ENCODE results near the gene ALKBH5.

ALKBH5 gene

DNA sequence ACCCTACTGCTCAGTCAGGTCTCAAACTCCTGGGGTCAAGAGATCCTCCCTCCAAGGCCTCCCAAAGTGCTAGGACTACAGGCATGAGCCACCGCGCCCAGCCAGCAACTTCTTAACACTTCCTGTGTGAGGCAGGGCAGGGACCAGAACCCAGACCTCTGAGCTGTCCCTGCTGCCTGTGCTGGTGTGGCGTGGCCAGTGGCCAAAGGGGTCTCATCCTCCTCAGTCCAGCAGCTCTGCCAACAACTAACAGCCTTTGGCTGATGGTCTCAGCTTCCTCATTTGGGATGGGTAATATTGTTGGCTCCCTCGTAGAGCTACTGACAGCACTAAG is 40.4 kb downstream of the ALKBH5 start:
- DNase-seq (ENCODE audit: low spot score) = no peak

DNA sequence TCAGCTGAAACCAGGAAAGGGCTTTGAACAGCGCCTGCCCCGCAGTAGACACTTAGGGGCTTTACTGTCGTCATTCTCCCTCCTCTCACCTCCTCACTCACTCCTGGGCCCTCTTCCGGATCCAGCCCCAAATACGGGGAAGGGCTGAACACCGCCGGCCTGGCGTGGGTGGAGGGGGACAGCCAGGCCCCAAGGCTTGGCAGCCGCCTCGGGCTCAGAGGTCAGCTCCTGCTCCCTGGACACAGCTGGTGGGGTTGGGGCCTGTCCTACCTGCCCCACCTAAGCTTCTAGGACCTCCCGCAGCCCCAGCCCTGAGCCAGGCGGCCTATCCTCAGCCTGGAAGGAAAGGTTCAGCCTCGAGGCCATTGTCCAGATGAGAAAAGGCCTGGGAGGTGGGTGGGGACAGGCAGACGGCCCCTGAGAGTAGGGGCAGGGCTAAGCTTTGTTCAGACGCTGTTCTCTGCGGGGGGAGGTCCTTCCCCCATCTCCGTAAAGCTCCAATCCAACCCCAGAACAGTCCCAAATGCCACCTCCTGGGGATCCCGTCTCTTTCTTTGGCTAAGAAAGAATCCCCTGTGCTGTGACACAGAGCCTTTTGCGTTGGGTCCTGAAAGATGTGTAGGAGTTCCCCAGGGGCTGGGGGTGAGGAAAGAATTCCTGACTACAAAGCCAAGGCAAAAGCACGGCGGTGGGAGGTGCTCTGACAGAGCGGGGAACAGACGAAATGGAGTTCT is 40.9 kb downstream of the ALKBH5 start:
- DNase-seq (ENCODE audit: low spot score) = no peak

DNA sequence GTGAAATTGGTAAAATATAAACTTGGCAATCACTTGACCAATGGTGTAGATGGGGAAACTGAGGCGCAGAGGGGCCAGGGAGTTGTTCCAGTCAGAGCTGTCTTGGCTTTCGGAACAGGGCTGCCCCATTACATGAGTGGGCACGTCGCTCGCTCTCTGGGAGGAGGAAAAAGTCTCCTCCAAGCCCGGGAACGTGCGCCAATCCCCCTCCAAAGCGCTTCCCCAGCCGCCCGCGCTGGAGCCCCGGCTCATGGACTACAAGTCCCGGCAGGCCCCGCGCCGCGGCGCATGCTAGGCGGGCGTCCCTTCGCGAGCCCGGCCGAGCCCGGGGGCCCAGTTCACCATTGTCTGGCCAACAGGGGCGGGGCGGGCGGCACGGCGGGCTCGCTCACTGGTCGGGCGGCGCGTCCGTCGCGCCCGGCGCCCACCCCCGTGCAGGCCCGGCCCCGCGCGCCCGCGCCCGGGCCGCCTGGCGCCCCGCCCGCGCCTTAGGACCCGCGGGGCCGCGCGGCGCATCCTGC is 41.6 kb downstream of the ALKBH5 start, which contains the start of gene LLGL1:
TSS of gene LLGL1 (plus strand) at position 515 of the 521 bp plus-strand sequence. CDS start 48 bp downstream, outside the sequence.
- peak; percentile 95 for DNase-seq (ENCODE audit: low spot score)

- DNase-seq (ENCODE audit: low spot score) = no peak
Observed at GRCh38 chr17:18225642-18226283, 42.1 kb downstream of the ALKBH5 start.

DNA sequence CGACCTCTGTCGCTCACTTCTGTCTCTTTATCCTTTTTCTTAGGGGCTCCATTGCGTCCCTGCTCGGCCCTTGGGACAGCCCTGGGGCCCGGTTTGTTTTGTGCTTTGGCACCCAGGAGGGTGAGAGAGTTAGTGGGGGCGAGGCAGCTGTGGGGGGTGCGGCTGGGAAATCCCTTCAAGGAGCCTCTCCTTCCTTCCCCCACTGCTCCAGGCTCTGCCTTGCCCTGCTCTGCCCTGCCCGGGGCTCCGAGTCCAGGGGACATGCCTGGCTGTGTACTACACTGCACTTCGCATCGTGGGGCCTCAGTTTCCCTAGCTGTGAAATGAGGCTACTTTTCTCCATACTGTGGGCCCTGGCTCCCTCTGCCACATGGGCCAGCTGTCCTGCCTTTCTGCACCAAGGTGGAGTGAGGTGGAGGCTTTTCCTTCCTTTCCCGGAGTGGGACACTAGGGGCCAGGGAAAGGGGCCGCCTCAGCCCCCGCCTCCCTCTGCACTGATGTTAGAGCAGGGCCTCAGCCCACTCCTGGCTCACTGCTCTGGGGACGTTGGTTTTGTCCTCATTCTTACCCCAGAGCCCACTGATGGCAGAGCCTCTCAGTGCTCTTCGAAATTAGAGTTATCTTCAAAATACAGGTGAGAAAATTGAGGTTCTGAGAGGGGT is 42.8 kb downstream of the ALKBH5 start:
- no peak for DNase-seq (ENCODE audit: low spot score)

DNA sequence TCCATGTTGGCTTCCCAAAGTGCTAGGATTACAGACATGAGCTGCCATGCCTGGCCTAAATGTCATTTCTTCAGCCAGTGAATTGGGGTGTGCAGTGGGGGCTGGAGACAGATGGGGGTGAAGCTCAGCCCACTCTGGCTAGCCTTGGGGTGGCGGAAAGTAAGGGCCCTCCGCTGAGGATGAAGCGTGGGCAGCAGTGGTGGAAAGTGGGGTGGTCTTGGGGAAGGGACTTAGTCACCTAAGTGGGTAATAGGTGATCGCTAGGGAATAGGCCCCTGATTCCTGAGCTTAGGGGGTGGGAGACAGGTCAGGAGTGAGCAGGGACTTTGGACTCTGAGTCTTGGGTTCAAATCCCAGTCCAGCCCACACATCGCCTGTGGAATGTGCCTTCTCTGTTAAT is 44.0 kb downstream of the ALKBH5 start:
- no peak for DNase-seq (ENCODE audit: low spot score)

DNA sequence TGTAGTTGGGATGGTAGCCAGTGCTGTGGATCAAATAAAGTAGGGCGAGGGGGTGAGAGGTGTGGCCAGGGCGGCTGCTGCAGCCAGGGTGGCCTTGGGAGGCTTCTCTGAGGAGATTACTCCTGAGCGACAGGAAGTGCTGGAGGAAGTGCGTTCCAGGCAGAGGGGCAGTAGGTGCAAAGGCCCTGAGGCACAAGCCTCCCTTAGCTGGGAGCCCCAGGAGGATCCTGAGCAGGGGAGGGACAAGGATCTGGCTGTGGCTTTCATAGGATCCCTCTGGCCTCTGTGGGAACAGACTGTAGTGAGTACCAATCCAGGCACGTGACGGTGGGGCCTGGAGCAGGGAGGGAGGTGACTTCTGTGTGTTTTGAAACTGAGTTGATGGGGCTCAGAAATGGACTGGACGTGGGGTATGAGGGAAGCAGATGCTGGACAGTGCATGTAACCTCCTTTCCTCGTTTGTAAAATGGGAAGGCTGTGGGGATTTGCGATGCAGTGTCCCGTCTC is 44.6 kb downstream of the ALKBH5 start:
- no peak for DNase-seq (ENCODE audit: low spot score)

DNA sequence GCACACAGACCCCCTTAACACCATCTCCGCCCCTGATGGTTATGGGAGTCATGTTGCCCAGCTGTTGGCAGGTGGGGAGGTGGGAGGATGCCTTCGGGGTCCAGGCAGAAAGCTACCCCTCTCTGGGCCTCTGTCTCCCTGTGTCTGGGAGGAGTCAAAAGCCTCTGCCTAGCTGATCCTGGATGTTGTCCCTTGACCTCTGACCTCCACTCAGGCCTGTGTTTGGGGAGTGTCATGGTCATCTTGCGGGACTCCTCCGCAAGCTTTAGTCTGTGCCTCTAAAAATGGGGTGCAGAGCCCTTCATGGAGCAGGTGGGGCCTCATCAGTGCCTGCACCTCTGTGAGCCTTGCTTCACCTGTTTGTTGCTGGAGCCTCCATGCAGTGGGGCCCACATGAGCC is 45.6 kb downstream of the ALKBH5 start:
- DNase-seq (ENCODE audit: low spot score) = no peak

DNA sequence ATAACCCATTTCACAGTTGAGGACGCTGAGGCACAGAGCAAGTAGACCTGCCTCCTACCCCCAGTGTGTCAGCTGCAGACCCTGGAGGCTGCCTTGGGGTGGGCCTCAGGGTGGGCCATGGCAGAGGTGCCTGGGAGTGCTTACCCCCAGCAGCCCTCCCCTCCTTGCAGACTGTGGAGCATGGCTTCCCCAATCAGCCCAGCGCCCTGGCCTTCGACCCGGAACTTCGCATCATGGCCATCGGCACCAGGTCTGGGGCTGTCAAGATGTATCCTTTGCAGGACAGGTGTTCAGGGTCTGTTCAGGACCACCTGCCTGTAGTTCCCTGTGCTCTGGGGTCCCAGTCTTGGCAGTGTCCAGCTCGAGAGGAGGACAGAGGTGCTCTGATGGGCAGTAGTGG is 46.1 kb downstream of the ALKBH5 start:
- no peak for DNase-seq (ENCODE audit: low spot score)

DNA sequence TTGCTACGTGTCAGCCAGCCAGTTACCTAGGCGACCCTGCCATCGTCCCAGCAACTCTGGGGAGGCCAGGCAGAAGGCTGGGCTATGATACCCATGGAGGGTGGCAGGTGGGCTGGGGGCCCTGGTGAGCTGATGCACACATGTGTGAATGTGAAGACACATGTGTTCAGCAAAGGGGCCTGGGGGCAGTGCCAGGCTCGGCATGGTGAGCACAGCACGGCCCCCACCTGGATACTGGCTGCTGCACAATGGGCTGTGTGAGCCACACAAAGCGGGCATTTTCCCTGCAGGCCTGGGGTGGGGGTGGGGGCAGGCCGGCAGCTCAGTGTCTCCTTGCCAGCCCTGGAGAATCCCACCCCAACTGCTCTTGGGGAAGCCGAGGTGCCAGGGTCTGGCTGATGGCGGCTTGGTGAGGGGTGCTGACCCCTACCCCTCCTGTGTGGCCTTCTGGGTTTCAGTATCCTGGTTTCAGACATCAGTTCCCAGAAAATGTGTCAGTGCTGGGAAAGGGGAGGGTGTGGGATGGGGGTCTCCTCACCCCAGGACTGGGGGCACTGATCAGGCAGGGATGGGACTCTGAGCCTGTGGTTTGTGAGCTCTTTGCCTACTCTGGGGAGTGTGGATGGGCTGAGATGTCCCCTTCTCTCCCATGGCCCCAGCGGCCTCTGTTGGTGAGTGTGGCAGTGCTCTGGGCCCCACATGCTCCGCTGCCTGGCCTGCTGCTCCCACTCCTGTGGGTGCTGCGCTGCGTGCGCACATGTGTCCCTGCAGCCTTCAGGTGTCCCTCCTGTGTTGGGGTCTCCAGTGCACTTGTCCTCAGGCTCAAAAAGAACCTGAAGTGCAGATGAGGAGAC is 46.9 kb downstream of the ALKBH5 start:
- DNase-seq (ENCODE audit: low spot score) = no peak

GRCh38 chr17:18231164-18231563 is 47.5 kb downstream of the ALKBH5 start:
- no peak for DNase-seq (ENCODE audit: low spot score)

DNA sequence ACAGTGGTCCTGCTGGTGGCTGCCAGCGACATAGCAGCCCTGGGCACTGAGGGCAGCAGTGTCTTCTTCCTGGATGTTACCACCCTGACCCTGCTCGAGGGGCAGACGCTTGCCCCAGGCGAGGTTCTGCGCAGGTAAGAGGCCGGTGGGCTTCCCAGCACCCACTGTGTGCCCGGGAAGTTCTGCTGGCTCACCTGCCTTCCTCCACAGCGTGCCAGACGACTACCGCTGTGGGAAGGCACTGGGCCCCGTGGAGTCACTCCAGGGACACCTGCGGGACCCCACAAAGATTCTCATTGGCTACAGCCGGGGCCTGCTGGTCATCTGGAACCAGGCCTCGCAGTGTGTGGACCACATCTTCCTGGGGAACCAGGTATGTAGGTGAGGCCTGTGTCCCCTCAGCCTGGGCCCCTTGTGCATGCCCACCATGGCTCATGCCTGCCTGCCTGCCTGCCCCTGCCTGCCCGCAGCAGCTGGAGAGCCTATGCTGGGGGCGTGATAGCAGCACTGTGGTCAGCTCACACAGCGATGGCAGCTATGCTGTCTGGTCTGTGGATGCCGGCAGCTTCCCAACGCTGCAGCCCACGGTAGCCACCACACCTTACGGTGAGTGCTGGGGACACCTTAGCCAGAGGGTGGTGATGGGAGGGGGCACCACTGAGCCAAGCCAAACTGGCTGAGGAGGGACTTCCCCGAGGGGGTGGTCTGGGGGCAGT is 50.3 kb downstream of the ALKBH5 start:
- no peak for DNase-seq (ENCODE audit: low spot score)

DNA sequence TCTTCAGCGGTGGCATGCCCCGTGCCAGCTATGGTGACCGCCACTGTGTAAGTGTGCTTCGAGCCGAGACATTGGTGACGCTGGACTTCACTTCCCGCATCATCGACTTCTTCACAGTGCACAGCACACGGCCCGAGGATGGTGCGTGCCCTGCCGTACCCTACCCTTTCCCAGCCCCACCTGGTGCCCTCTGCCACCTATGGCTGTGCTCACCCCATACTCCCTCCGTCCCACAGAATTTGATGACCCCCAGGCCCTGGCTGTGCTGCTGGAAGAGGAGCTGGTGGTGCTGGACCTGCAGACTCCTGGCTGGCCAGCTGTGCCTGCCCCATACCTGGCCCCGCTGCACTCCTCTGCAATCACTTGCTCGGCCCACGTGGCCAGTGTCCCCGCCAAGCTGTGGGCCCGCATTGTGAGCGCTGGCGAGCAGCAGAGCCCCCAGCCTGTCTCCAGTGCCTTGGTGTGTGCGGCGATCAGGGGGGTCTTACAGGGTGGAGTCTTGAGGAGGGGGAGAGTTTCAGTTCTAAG is 51.3 kb downstream of the ALKBH5 start:
- no peak for DNase-seq (ENCODE audit: low spot score)

DNA sequence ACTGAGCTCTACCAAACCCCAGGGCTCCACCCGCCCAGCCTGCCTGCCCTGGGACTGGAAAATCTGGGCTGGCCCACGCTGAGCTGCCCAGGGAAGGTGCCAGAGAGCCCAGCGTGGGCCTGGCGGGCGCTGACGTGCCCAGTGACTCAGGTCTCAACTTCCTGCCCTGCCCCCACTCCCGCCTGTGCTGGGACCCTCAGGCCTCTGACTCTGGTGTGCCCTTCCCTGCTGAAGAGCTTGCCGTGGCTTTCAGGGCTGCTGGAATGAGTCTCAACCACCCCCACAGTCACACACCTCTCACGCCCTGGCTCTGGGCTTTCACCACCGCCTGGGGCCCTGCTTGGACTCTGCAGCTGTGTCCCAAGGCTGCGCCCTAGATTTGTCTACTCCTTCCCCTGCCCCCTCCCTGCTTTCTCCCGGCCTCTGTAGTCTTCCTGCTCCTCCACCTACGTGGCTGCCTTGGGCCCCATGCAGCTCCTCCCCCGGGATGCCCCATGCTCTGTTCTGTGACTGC is 52.2 kb downstream of the ALKBH5 start:
- DNase-seq (ENCODE audit: low spot score) = no peak

DNA sequence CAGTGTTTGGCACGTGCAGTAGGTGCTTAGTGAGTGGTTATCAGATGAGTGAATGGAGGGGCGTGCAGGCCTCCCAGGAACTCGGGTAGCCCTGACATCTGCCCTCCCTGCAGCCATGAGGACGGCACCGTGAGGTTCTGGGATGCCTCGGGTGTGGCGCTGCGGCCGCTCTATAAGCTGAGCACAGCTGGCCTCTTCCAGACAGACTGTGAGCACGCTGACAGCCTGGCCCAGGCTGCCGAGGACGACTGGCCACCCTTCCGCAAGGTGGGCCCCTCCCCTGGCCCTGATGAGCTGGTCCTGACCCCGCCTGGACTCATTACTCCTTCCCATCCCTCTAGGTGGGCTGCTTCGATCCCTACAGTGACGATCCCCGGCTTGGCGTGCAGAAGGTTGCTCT is 52.9 kb downstream of the ALKBH5 start:
- no peak for DNase-seq (ENCODE audit: low spot score)

- no peak for DNase-seq (ENCODE audit: low spot score)
Observed at GRCh38 chr17:18237461-18237860, 53.8 kb downstream of the ALKBH5 start.

GRCh38 chr17:18238299-18238698 is 54.7 kb downstream of the ALKBH5 start:
- no peak for DNase-seq (ENCODE audit: low spot score)

DNA sequence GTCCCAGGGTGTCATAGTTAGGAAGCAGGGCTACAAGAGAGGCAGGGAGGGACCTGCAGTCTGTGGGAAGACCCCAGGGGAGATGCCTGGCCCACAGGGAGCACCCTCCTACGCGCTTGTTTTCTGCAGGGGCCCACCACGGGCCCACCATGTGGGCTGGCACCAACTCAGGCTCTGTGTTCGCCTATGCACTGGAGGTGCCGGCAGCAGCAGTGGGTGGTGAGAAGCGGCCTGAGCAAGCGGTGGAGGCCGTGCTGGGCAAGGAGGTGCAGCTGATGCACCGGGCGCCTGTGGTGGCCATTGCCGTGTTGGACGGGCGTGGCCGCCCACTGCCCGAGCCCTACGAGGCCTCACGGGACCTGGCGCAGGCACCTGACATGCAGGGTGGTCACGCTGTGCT is 56.8 kb downstream of the ALKBH5 start:
- no peak for DNase-seq (ENCODE audit: low spot score)

DNA sequence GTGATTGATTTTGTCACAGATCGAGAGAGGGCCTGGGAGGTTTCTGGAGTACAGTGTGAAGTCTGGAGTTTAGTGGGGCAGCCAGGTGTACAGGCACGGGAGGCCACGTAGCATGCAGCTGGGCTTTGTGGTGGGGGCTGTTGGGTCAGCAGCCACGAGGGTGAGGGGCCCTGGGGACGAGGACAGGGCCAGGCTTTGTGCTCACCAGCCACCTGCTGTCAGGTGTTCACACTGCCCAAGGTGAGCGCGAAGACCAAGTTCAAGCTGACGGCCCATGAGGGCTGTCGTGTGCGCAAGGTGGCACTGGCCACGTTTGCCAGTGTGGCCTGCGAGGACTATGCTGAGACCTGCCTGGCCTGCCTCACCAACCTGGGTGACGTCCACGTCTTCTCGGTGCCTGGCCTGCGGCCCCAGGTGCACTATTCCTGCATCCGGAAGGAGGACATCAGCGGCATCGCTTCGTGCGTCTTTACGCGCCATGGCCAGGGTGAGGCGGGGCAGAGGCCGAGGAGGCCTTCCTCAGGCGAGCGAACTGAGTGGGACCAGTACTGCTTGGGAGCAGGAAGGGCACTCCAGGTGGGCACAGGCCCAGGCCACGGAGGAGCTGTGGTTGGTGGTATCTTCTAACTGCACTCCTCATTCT is 57.7 kb downstream of the ALKBH5 start:
- DNase-seq (ENCODE audit: low spot score) = no peak

GRCh38 chr17:18245038-18245776 is 61.6 kb downstream of the ALKBH5 start:
- DNase-seq (ENCODE audit: low spot score) = no peak

All from LoVo (cell line).